NCI-H524 treated with DMSO at 0.1 percent for 48 hours (cell line): Measurements from ENCODE around the gene RIN1.
"Not testable (repeated sequence)": the region's sequence is repeated elsewhere in the genome, so short reads cannot be mapped to it uniquely, and the experiment has no call there.

Source experiments
- DNase-seq: peaks from one replicate; lab custom pipeline; 2025; lab: John Stamatoyannopoulos, UW

Gene RIN1

DNA sequence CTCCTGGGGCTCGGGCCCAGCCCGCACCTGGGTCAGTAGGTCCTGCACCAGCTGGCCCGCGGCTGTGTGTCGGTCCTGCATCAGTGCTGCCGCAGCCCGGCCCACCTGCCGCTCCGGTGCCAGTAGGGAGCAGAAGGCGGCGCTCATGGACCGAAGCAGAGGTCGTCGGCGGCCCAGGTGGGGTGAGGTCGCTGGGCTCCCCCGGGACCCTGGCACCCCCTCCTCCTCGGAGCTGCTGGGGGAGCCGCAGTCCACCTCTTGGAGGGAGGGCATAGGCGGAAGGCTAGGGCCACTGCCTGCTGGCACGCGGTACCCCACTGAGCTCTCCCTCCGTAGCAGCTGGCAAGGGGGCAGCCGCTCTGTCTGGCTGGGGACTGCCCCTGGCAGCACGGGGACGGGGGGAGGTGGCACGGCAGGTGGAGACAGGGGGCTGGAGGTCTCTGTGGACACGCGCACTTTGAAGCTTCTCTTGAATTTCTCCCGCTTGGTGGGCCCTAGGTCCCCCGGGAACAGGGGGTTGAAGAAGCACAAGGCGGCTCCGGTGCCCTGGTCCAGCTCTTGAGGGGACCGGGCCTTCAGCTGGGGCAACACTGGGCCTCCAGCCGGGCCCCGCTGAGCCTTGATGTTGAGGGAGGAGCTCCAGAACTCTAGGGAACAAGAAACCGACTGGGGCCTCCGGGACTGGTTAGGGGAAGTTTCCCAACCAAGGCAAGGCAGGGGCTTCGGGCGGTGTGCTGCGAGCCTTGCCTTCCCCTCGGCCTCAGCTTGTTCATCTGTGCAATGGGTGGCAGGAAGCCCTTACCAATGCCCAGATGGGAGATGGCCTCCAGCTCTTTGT is 1.4 kb downstream of the RIN1 start:
- peak; percentile 15 for DNase-seq

DNA sequence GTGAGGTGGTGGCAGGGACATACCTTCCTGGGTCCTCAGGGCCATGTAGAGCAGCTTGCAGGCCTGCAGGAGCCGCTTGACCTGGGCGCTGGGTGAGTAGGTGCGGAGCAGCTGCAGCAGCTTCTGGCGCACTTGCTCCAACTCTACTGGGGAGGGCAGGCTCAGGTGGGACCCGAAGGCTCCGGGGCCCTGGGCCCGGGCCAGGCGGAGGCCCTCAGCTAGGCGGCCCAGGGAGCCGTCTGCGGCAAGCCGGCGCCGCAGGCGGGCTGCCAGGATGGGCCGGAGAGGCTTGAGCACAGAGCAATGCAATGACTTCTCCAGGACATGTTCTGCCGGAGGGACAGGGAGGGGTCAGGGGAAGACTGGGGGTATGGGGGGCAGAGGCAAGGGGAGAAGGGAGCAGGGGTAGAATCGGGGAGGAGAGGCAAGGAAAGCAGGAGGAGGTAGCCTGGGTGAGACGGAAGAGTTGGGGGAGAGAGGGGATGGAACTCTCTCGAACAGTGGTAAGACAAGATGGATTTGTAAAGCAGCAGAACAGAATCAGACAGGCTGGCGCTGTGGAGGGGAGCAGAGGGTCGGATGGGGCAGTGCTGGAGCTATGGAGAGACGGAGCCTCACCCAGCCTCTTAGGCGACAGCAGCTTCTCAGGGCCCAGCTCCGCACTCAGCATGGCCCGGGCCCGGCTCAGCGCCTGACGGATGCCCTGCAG is 2.2 kb downstream of the RIN1 start:
- no peak for DNase-seq

DNA sequence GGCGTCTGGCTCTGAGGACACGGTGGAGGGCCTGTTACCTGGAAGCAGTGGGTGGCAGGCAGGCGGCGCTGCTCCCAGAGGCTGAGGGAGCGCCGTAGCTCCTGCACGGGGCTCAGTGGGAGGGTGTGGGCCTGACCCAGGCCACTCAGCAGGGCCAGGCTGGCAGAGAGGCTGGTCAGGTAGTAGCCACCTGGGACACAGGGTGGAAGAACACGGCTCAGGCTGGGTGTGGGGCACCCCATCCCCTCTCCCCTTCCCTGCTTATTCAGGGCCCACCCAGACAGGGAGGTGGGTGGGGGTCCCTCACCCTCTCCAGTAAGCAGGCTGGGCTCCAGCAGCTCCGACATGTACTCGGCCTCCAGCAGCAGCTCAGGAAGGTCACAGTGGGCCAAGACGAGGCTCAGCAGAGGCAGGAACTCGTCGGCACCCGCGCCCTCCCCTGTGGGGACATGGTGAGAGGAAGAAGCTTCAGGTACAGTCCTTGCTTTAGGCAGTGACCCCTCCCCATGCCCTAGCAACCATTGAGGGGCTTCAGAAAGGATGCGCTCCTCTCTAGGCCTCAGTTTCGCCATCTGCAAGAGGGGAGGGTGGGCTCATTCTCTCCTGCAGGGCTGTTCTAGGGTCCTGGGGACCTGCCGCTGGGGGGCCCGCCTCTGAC is 2.9 kb downstream of the RIN1 start:
- DNase-seq: no peak

DNA sequence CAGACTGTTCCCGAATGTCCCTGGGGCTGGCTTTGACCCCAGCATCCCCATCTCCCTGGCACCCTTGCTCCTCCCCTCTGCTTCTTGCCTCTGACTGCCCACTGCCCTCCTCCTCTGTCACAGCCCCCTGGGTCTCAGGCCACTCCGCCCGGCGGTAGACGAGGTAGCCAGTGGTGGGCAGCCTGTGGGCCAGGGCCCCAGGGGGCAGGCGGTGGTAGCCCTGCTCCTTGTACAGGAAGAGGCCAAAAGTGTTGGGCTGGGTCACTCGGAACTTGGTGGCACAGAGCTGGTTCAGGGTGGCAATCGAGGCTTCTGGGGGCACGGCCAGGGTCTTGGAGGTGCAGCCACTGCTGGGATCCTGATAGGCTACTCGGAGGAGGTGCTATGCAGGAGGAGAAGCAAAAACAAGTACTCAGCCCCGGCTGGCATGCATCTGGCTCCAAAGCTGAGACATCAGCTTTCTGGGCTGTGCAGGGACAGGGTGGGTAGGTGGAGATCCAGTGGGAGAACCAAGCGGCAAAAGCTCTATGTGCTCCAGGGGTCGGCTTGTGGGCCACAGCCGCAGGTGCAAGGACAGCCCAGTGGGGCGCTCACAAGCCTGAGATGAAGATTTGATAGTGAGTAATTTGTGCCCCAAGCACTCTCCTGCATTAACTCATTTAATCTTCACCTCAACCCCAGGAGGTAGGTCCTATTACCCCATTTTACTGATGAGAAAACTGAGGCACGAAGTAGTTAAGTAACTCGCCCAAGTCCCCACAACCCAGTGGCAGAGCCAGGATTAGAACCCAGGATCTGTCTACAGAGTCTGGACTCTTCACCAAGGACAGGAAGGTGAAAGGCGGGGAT is 3.6 kb downstream of the RIN1 start:
- no peak for DNase-seq

DNA sequence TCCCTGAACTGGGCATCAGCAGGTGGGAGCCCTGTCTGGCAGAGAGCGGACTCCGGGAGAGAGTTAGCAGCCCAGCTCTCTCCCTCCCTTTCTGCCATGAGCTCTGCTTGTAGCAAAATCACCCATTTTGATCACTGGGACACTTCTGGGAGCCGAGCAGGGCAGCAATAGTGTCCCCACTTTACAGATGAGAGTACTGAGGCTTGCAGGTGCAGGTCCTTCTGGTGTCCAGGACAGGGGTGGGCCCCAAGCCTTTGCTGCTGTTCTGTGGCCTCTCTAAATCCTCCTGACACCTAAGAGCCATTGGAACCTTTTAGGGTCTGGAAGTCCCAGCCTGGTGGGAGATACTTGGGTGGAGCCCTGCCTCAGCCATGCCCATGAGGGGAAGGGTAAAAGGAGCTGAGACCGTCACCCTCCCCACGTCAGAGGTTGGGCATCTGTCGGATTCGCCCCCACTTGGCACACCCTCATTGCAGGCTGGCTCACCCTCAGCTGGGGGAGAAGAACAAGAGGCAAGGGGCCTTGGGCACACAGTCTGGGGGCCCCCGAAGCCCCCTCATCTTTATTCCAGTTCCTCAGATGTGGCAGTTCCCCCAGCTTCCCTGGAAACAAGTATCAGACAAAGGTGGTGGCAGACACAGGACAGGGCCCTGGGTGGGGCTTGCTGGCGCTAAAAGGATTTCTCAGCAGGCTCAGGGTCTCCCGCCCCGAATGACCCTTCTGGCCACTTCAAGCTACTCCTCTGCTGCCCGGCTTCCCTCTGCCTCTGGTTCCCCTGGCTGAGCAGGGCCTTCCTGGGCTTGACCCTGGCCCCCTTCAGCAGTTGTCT is 4.5 kb downstream of the RIN1 start:
- no peak for DNase-seq

DNA sequence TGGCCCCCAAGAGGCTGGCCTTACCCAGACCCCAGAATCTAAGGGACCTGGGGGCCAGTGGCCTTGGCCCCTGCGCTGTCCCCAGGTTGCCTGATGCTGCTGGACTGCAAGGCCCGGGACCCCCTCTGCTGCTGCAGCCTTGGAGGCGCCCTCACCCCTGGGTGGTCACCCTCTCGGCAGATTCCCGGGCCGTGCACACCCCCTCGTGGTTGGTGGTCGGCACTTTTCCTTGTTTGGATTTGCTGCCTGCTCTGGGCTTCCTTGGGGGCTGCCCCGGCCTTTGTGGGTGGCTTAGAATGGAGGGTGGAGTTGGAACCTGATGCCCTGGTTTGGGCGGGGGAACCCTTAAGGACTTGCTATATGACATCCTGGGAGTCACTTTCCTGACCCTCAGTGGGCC is 5.3 kb downstream of the RIN1 start:
- DNase-seq: no peak

DNA sequence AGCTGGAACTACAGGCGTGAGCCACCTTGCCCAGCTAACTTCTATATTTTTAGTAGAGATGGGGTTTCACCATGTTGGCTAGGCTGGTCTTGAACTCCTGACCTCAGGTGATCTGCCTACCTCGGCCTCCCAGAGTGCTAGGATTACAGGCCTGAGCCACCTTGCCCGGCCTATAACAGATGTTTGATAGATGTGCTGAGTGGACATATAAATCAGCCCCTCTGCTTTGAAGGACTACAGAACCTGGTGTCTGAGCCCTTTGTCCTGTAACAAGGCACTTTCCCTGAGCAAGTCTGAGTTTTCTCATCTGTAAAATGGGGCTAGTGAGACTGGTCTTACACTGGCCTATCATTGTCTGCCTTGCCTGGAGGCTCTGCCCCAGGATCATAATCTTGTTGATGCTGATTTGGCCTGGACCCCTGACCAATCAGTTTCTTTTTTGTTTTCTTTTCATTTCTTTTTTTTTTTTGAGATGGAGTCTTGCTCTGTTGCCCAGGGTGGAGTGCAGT is 7.0 kb downstream of the RIN1 start:
- DNase-seq: no peak

DNA sequence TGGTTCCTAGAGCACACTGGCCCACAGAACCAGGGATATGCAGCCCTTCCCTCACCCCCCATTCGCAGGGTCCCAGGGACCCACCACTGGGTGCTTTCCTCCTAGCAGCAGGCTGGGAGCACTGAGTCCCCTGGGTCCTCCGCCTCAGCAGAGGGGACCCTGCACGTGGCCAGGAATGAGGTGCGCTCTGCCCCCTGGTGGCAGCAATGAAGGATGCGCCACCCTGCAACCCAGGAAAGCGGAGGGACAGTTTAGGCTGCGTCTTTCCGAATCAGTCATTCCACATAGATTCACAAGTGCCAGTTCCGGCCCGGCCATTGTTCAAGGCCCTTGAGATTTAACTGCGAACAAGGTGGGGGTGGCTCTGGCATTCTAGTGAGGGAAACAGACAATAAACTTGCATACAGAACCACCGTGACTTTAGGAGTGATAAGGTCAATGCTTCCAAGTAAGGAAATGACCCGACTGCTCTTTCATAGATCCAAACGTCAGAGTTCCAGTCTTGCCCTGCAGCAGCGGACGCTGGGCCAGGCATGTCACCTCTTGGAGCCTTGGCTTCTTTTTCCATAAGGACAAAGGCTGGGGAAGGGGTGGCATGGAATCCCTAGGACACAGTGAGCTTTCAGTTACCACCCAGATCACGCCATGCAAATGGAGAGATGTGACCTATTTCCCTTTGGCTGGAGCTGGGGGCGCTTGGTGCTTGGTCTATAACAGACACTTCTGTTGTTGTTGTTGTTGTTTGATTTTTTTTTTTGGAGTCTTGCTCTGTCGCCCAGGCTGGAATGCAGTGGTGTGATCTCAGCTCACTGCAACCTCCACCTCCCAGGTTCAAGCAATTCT is 7.7 kb downstream of the RIN1 start:
- no peak for DNase-seq

DNA sequence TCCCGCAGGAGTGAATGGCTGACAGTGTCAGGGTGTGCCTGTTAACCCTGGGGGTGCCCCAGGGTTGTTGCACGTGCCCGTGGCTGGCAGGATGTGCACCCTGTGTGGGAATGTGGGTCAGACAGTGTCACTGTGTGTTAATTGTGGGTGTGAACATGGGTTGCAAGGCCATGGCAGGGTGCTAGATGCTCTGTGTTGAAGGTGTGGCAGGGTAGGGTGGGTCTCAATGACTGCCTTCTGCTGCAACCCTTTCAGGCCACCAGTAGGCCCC is 8.3 kb downstream of the RIN1 start:
- no peak for DNase-seq

DNA sequence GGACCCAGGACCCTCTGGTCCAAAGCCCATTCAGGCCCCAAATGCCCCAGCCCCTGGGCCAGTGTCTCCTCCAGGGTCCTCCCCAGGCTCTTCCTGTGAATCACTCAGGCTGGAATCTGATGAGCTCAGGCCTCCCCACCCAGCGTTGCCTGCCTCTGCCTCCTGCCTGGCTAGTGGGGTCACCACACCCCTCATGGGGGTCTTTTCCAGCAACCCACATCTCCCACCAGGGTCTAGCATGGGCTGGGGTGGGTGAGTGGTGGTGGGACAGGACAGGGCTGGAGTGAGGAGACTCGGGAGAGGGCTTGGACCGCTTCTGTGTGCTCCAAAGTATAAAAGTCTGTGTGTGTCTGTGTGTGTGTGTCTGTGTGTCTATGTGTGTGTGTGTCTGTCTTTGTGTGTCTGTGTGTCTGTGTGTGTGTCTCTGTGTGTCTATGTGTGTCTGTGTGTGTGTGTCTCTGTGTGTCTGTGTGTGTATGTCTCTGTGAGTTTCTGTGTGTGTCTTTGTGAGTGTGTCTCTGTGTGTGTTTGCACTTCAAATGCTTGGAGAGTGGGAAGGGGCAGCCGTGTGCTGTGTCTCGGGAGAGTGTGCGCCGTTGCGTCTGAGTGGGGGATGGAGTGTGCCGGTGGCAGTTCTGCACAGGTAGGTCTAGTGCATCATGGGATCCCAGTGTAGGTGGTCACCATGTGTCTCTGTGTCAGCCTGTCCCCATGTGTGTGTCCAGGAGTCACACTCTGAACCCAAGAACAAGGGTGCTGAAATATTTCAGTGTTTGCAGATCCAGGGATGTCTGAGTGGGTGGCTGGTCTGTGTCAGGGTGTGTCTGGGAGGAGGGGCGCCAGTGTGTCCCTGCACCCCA is 8.8 kb downstream of the RIN1 start:
- no peak for DNase-seq

DNA sequence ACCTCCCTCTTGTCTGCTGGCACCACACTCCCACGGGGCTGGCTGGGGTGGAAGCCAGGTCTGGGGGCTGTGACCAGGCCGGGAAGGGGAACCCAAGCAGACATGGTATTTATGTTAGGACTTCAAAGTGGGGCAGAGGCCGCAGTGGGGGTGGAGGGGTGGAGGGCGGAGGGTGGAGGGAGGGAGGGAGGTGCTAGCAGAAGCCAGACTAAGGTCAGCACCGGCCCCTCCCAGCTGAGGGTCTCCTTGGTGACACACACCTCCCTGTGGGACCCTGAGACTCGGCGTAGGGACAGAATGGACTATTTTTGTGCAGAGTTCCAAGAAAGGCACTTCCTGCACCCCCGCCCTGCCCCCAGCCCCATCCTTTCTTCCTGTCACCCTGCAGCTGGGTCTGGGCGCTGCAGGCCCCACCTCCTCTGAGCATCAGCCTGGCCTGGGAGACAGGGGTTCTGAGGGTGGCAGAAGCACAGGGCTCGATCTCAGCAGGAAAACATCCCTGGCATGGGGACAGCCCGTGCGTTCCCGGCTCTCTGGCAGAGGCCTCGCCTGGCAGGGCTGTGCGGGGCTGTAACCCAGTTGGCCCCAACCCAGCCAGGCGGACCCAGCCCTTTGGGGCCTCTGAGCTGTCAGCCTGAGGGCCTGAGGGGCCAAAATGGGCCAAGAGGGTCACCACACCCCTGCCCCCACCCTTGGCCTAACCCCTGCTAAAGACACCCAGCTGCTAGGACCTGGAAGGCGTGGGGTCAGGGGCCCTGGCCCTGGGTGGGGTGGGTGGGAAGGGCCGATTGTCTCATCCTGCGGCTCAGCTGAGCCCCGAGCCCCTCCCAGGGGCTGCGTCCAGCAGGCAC is 9.7 kb downstream of the RIN1 start:
- DNase-seq: no peak

DNA sequence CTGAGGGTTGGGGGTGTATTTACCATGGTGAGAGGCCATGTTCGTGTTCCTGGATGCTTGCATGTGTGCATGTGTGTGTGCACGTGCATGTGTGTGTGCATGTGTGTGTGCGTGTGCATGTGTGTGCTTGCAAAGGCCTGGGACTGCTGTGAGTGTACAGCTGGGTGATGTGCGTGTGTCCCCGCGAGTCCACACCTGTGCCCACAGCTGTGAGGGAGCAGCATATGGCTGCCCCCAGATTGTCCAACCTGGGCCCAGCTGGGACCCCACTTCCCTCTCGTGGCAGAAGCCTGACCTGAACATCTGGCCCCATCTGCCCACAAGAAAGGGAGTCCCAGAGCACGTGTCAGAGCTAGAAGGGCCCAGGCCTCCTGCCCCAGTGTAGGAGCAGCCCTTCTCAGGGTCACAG is 11.0 kb downstream of the RIN1 start:
- peak; percentile 19 for DNase-seq

DNA sequence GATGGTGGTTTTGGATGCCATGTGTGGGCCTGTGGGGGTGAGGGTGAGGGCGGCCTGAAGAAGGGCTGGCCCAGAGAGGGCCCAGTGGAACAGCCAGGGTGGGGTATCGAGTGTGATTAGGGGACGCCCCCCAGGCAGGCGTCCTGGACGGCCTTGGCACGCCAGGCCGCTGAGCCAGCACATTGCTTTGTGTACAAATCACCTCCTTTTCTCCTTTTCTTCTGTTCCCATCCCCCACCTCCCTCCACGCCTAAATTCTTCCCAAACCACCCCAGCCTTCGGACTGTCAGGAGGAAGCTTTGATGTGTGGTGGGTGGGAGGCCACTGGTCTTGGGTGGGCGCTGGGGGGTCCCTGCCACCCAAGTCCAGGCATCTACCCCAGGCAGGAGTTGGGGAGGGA is 11.6 kb downstream of the RIN1 start:
- DNase-seq: no peak

DNA sequence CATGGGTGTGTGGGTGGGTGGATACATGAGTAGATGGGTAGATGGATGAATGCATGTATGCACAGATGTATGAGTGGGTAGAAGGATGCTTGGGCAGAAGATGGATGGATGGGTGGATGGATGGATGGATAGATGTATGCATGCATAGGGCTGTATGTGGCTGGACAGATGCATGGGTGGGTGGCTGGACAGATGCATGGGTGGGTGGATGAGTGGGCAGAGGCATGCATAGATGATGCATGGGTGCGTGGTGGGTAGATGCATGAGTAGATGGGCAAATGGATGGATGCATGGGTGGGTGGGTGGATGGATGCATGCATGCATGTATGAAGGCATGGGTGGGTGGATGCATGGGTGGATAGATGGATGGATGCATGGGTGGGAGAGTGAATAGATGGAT is 12.6 kb downstream of the RIN1 start:
- no peak for DNase-seq

DNA sequence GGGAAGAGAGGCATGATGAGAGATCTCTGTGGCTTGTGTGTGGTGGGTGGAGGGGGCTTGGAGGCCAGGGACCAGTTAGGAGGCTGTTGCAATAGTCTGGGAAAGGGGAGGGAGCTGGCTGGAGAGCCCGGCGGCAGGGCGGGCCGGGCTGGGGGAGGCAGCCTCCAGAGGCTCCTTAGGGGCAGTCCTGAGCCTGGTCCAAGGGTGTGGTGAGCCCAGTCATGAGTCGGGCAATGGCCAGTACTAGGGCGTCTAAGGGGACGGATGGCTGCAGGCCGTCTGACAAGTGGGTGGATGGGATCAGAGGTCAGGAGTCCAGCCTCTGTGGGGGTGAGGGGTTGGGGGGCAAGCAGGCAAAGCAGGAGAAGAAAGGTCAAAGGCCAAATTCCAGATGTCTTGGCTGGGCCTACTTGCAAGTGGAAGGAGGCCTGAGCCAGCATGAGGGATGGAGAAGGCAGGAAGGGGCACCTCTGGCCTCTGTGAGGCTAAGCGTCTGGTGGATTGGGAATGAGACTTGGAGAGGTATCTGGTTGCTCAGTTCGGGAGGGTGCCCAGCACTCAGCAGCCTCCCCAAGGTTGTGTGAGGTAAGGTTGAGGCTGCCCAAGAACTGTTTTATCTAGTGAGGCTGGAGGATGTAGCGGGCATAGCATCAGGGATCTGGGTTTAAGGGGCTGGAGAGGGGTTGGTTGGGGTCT is 13.4 kb downstream of the RIN1 start:
- DNase-seq: no peak

DNA sequence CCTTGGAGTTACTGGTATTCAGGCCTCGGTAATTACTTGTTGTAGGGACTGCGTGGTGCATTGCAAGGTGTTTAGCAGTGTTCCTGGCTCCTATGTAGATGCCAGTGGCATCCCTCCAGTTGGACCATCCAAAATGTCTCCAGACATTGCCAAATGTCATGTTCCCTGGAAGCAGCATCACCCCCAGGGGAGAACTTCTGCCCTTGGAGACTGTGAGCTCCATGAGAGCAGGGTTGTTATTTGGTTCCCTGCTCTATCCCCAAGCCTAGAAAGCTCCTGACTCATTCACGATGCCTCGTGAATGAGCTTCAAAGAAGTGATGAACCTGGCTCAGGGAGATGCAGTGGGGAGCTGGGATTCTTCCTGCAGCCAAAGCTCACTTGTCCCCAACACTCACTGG is 14.6 kb downstream of the RIN1 start:
- DNase-seq: no peak

DNA sequence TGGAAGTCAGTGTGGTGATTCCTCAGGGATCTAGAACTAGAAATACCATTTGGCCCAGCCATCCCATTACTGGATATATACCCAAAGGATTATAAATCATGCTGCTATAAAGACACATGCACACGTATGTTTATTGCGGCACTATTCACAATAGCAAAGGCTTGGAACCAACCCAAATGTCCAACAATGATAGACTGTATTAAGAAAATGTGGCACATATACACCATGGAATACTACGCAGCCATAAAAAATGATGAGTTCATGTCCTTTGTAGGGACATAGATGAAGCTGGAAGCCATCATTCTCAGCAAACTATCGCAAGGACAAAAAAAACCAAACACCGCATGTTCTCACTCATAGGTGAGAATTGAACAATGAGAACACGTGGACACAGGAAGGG is 15.5 kb downstream of the RIN1 start:
- not testable (repeated sequence) for DNase-seq

DNA sequence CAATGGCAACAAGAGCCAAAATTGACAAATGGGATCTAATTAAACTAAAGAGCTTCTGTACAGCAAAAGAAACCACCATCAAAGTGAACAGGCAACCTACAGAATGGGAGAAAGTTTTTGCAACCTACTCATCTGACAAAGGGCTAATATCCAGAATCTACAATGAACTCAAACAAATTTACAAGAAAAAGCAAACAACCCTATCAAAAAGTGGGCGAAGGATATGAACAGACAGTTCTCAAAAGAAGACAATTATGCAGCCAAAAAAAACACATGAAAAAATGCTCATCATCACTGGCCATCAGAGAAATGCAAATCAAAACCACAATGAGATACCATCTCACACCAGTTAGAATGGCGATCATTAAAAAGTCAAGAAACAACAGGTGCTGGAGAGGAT is 15.9 kb downstream of the RIN1 start:
- DNase-seq: not testable (repeated sequence)
